Ramos (cell line): ENCODE measurements around the gene MRPS31.

Source experiments
- in situ Hi-C: fragments of 300-500 bp; cut with MboI; formaldehyde crosslinking; loops from one replicate; pipeline ENCODE4 v1.14.3; 2022; ENCODE audit warnings: low sequenced_read_pairs; ENCODE audit not compliant: unreplicated experiment

MRPS31 gene

GRCh38 chr13:40682449-40683240, 88.3 kb downstream of the MRPS31 start:
- in situ Hi-C loops, result loop anchor here (10.0 to 25.0 kb wide), 4 partner anchors 608 to 995 kb away; no protein-coding TSS in a partner anchor

GRCh38 chr13:40681341-40682146, 89.4 kb downstream of the MRPS31 start:
- in situ Hi-C loops, result loop anchor here (10.0 to 25.0 kb wide), 4 partner anchors 607 to 994 kb away; no protein-coding TSS in a partner anchor

DNA sequence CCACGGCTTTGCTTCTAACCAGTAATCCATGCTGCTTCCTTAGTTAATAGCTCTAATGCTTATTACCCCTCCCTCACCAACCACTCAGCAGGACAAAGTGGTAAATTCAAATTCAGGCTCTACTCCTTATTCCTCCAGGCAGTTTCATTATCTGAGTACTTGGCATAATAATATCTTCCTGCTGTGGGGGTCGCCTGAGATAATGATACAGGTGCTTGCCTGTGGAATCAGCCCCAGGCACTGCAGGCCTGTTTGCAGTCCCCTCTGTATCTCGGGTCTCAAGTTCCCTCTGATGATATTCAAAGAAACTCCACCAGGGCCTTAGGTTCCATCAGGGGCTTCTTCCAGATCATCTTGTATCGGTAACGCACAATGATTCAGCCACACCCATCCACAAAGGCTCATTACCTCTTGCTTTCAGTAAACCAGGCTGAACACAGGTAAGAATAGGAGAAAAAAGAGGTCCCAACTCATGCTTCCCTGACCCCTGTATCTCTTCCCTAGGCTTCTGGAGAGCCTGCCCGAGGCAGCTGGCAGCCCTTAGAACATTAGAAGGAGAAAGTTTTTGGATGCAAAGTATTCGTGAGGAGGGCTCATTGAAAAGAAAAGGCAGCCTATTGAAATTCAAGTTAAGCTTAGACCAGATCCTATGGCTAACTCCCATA, 90.2 kb downstream of the MRPS31 start:
- in situ Hi-C loops, result loop anchor here (10.0 to 25.0 kb wide), 4 partner anchors 606 to 993 kb away; no protein-coding TSS in a partner anchor

DNA sequence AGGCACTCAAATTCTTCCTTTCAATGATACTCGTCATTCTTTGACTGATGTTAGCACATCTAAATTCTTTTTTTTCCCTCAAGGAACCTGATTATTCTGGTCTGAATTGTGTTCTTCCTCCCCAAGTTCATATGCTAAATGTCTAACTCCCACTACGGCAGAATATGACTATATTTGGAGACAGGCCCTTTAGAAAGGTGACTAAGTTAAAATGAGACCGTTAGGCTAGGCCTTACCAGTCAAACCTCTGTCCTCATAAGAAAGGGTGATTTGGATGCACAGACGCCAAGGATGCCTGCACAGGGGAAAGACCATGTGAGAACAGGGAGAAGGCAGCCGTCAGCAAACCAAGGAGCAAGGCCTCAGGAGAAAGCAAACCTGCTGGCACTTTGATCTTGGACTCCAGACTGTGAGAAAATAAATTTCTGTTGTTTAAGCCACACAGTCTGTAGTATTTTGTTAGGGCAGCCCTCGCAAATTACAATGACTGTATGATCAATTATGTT, 91.5 kb downstream of the MRPS31 start:
- in situ Hi-C loops, result loop anchor here (25.0 kb wide), 3 partner anchors 742 to 992 kb away; no protein-coding TSS in a partner anchor
